Ovary (tissue), 3 donors: ENCODE data around the gene ANO2.

Source experiments
- CTCF ChIP-seq, 3 donors: fragments of 450-650 bp in 2 of 3; fragments of 200-600 bp in 1 of 3; IDR thresholded peaks; one replicate each; pipeline versions ENCODE4 v1.5.1 to v1.8.0; 2016 to 2022; ENCODE audit warnings: antibody characterized with exemption in 3 of 3, mild to moderate bottlenecking in 1 of 3
- EP300 ChIP-seq: sonication (generic); formaldehyde crosslinking; IDR thresholded peaks from one replicate; pipeline ENCODE4 v1.6.1; 2017; ENCODE audit warnings: antibody characterized with exemption
- POLR2A ChIP-seq: fragments of 450-650 bp; IDR thresholded peaks from one replicate; pipeline ENCODE4 v1.6.1; 2017; ENCODE audit warnings: antibody characterized with exemption, mild to moderate bottlenecking, moderate library complexity
- donor health status: DM: no; HTN: no; CAD: no.

GRCh38 chr12:5989621-5990020 lies 44.6 kb upstream of the ANO2 start:
- no peak for TF ChIP-seq POLR2A
- no peak for TF ChIP-seq CTCF (IDR thresholded peaks at IDR 0.05)
- no peak for TF ChIP-seq EP300
